CD4-positive, CD25-positive, alpha-beta regulatory T cell (primary cell): ENCODE measurements around the gene LDLR. TPM values are rescaled to one million over a fixed set of nuclear protein-coding genes. Genes with fewer than 3 reads are reported as not detected.

Experiments
- ATAC-seq, 2 donors: fragments of 150-1000 bp; cut with Tn5 transposase; one replicate each; pipeline ENCODE4 v1.10.0; 2021; ENCODE audit warnings: low read depth in 2 of 2, moderate number of reproducible peaks in 2 of 2, moderate library complexity in 1 of 2
- DNase-seq, 3 donors: peaks; one replicate each; pipeline versions ENCODE4 v3.0.0 to v3.0.0-alpha.2; 2012 to 2022; ENCODE audit warnings: mixed read lengths in 1 of 3
- H3K27ac ChIP-seq: one replicate; pipeline ENCODE4 v1.7.0; 2013; ENCODE audit warnings: mild to moderate bottlenecking, low read length; ENCODE audit not compliant: insufficient read depth, poor library complexity, severe bottlenecking
- H3K27me3 ChIP-seq: one replicate; pipeline ENCODE4 v1.7.0; 2013; ENCODE audit warnings: low read length; ENCODE audit not compliant: control insufficient read depth, insufficient read depth
- H3K36me3 ChIP-seq: one replicate; pipeline ENCODE4 v1.7.0; 2013; ENCODE audit warnings: mild to moderate bottlenecking, low read length, moderate library complexity; ENCODE audit not compliant: control insufficient read depth, insufficient read depth
- H3K4me1 ChIP-seq: 2 replicates; pipeline ENCODE4 v1.7.0; 2013; ENCODE audit warnings: mild to moderate bottlenecking, low read length; ENCODE audit not compliant: insufficient read depth, control insufficient read depth, poor library complexity, severe bottlenecking
- H3K4me3 ChIP-seq: one replicate; pipeline ENCODE4 v1.7.0; 2013; ENCODE audit warnings: low read depth, mild to moderate bottlenecking, low read length, moderate library complexity
- H3K9me3 ChIP-seq, 2 experiments: 1 replicate in 1 of 2; 2 replicates in 1 of 2; pipeline ENCODE4 v1.7.0; 2013; ENCODE audit warnings: low read length in 2 of 2, mild to moderate bottlenecking in 1 of 2, moderate library complexity in 1 of 2; ENCODE audit not compliant: control insufficient read depth in 2 of 2
- H3K27ac Mint-ChIP-seq, 3 donors: one replicate each; pipeline ENCODE4 v1.8.0; 2020 to 2022; ENCODE audit warnings: mild to moderate bottlenecking in 3 of 3, mixed read lengths in 3 of 3, moderate library complexity in 2 of 3
- H3K27me3 Mint-ChIP-seq: one replicate; pipeline ENCODE4 v1.8.0; 2022; ENCODE audit warnings: mild to moderate bottlenecking, mixed read lengths
- H3K36me3 Mint-ChIP-seq: one replicate; pipeline ENCODE4 v1.8.0; 2020; ENCODE audit warnings: mixed read lengths
- H3K4me1 Mint-ChIP-seq, 4 donors: one replicate each; pipeline ENCODE4 v1.8.0; 2020 to 2022; ENCODE audit warnings: mixed read lengths in 4 of 4, mild to moderate bottlenecking in 1 of 4
- H3K4me3 Mint-ChIP-seq, 4 donors: one replicate each; pipeline ENCODE4 v1.8.0; 2020 to 2022; ENCODE audit warnings: mild to moderate bottlenecking in 4 of 4, mixed read lengths in 4 of 4, moderate library complexity in 3 of 4
- H3K9me3 Mint-ChIP-seq, 7 donors: one replicate each; pipeline ENCODE4 v1.8.0; 2020 to 2022; ENCODE audit warnings: mixed read lengths in 7 of 7, mild to moderate bottlenecking in 3 of 7, moderate library complexity in 2 of 7
- polyA plus RNA-seq, 4 donors: library from polyadenylated mRNA; unstranded; fragments of 300-500 nt; fragmentation: Illumina TruSeq; gene quantifications; one replicate each; pipeline ENCODE4 v1.2.3, GENCODE V29; 2021
- total RNA-seq: library from RNA; stranded (reverse); gene quantifications from one replicate; pipeline ENCODE4 v1.2.3, GENCODE V29; 2022

Gene LDLR
- total and polyA plus RNA-seq, 5 donors from 2014 or later, result 5.1 to 108 (median 11.8) TPM

DNA sequence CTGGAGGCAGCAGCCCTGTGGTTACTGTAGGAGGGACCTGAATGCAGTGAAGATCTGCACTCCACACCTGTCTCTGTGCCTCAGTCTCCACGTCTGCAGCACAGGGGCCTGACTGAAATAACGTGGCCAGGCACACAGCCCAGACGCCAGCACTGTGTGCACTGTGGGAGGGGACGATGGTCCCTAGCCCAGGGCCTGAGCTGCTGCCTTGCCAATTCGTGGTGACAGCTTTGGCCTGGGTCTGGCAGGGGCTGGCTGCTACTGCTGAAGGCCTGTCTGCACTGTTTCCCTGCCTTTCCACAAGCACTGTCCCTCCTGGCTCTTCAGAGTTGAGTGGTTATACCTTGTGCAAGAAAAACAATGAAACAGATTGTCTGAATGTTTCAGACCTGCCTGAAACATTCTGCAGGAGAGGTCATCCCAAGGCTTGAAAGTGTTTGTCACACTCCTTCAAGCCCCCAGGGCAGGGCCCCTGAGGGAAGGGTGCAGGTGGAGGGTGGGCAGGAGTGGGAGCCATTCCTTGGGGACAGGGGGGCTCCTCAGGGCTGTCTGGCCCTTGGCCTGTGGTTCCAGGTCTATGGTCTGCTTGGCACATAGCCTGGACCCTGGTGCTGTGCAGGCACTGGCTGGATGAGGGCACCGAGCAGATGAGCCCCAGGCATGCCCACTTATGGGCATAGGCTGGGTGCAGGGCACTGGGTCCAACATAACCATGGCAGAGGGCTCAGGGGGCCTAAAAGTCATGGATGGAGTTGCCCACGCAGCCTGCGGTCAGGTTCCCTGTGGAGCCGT is 38.7 kb upstream of the LDLR start:
- H3K36me3 Mint-ChIP-seq, result peaks cover 3% of the 10 kb centered on the region
- H3K4me3 Mint-ChIP-seq, result peak overlapping the region in 1 of 4 donors; percentile 85
- no peak for DNase-seq
- peak overlapping the region; percentile 97 to 98 (median 97) for H3K27ac Mint-ChIP-seq
- Histone ChIP-seq H3K27me3 (no peaks in the 10 kb centered on the region), H3K4me1 (peaks cover 50% of the 10 kb centered on the region), H3K4me3 (no peak overlapping the region), H3K9me3 (no peaks in the 10 kb centered on the region), H3K27ac (peak overlapping the region; percentile 77), H3K36me3 (no peaks in the 10 kb centered on the region)
- no peaks in the 10 kb centered on the region for H3K9me3 Mint-ChIP-seq
- ATAC-seq, result no peak
- peaks cover 9 to 50% (median 32%) of the 10 kb centered on the region in 4 donors for H3K4me1 Mint-ChIP-seq
- no peaks in the 10 kb centered on the region for H3K27me3 Mint-ChIP-seq

DNA sequence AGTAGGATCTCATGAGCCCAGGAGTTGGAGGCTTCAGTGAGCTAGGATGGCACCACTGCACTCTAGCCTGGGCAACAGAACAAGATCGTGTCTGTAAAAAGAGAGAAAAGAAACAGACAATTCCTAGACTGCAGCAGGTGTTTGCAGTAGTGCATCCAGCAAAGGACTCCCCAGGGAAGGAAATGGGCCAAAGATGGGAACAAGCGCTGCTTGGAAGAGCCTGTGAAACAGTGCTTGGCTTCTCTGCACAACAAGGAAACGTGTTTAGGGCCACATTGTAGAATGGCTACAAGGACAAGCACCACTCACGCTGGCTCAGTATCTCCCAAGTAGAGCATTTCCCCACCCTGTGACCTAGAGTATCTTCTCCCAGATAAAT is 35.5 kb upstream of the LDLR start:
- Mint-ChIP-seq H3K9me3 (no peaks in the 10 kb centered on the region), H3K36me3 (peaks cover 4% of the 10 kb centered on the region), H3K4me3 (no peak overlapping the region), H3K27me3 (no peaks in the 10 kb centered on the region), H3K4me1 (peaks cover 13 to 37% (median 27%) of the 10 kb centered on the region in 4 donors), H3K27ac (peak overlapping the region in 1 of 3 donors; percentile 55)
- no peak for DNase-seq
- H3K27me3 ChIP-seq, result no peaks in the 10 kb centered on the region
- no peak for ATAC-seq
- H3K36me3 ChIP-seq, result peaks cover 9% of the 10 kb centered on the region
- H3K4me3 ChIP-seq, result no peak overlapping the region
- H3K9me3 ChIP-seq, result no peaks in the 10 kb centered on the region
- H3K4me1 ChIP-seq, result peaks cover 40% of the 10 kb centered on the region
- H3K27ac ChIP-seq, result no peak overlapping the region

DNA sequence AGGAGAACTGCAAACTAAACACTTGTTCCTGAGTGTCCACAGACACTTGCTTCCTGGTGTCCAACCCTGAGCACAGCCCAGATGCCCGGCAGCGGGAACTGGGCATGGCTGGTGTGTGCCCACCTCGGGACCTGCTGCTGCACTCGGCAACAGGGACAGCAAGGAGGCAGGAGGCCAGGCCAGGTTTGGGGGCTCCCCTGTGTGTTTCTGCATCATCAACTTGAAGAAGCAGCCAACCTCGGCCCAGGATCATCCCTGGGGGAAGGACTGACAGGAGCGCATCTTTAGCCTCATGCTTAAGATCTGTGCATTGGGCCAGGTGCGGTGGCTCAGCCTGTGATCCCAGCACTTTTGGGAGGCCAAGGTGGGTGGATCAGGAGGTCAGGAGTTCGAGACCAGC is 35.1 kb upstream of the LDLR start:
- Histone ChIP-seq H3K9me3 (no peaks in the 10 kb centered on the region), H3K4me3 (no peak overlapping the region), H3K27me3 (no peaks in the 10 kb centered on the region), H3K4me1 (peaks cover 36% of the 10 kb centered on the region), H3K36me3 (peaks cover 9% of the 10 kb centered on the region), H3K27ac (no peak overlapping the region)
- Mint-ChIP-seq H3K27me3 (no peaks in the 10 kb centered on the region), H3K9me3 (no peaks in the 10 kb centered on the region), H3K27ac (peak overlapping the region in 1 of 3 donors; percentile 35), H3K4me3 (no peak overlapping the region), H3K36me3 (peaks cover 4% of the 10 kb centered on the region), H3K4me1 (peaks cover 9 to 33% (median 23%) of the 10 kb centered on the region in 4 donors)
- ATAC-seq (no peak), DNase-seq (no peak)

DNA sequence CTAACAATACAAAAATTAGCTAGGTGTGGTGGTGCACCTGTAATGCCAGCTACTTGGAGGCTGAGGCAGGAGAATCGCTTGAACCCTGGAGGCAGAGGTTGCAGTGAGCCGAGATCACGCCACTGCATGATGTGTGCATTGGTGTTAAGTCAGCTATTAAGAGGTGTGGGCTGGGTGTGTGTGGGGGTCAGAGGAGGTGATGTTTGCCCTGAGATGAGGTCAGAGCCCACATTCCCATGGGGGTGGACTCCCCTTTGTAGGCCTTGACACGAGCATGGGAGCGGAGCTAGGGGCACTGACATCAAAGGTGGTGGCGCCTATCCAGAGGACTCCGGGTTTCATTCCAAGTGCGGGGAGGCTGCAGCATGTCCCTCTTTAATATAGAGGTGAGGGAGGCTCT is 34.6 kb upstream of the LDLR start:
- Histone ChIP-seq H3K27me3 (no peaks in the 10 kb centered on the region), H3K9me3 (no peaks in the 10 kb centered on the region), H3K4me3 (no peak overlapping the region), H3K4me1 (peaks cover 32% of the 10 kb centered on the region), H3K27ac (no peak overlapping the region), H3K36me3 (peaks cover 9% of the 10 kb centered on the region)
- Mint-ChIP-seq H3K9me3 (no peaks in the 10 kb centered on the region), H3K27me3 (no peaks in the 10 kb centered on the region), H3K4me1 (peaks cover 5 to 29% (median 19%) of the 10 kb centered on the region in 4 donors), H3K27ac (peak overlapping the region in 2 of 3 donors; percentile 35 to 76), H3K36me3 (peaks cover 4% of the 10 kb centered on the region), H3K4me3 (no peak overlapping the region)
- no peak for DNase-seq
- no peak for ATAC-seq

DNA sequence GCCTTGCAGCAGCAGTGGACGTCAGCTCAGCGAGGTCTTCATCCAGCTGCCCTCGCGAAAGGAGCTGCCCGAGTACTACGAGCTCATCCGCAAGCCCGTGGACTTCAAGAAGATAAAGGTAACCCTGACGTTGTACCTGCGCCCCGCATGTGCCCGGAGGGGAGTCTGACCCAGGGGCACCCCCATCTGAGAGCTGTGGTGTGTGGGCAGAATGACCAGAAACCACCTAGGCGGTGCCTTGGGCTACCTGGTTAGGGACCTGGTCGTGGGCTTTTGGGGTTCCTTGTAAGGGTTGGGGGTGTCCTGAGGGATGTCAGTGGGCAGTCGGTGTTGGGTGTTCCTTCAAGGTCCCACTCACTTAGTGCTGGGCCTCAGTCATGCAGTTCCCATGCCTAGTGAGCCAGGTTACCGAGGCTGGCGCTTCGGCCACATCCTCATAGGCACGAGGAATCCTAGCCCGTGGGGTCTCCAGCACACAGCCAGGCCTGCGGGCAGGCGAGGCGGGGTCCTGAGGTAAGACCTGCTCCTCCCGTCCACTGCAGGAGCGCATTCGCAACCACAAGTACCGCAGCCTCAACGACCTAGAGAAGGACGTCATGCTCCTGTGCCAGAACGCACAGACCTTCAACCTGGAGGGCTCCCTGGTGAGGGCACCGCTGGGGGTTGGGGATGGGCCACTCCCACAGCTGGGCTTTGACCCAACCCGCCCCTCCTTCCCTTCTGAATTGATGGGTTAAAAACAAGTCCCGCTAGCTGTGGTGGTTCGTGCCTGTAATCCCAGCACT is 30.8 kb upstream of the LDLR start:
- no peaks in the 10 kb centered on the region for H3K9me3 Mint-ChIP-seq
- H3K27me3 Mint-ChIP-seq, result no peaks in the 10 kb centered on the region
- H3K27ac ChIP-seq, result no peak overlapping the region
- ATAC-seq, result no peak
- no peaks in the 10 kb centered on the region for H3K9me3 ChIP-seq
- H3K36me3 ChIP-seq, result peaks cover 15% of the 10 kb centered on the region
- no peak overlapping the region for H3K27ac Mint-ChIP-seq
- H3K4me1 ChIP-seq, result no peaks in the 10 kb centered on the region
- peaks cover 0 to 12% (median 5%) of the 10 kb centered on the region in 4 donors for H3K4me1 Mint-ChIP-seq
- DNase-seq, result no peak
- H3K4me3 Mint-ChIP-seq, result peak overlapping the region in 1 of 4 donors; percentile 85
- no peak overlapping the region for H3K4me3 ChIP-seq
- H3K27me3 ChIP-seq, result no peaks in the 10 kb centered on the region
- H3K36me3 Mint-ChIP-seq, result peaks cover 10% of the 10 kb centered on the region

DNA sequence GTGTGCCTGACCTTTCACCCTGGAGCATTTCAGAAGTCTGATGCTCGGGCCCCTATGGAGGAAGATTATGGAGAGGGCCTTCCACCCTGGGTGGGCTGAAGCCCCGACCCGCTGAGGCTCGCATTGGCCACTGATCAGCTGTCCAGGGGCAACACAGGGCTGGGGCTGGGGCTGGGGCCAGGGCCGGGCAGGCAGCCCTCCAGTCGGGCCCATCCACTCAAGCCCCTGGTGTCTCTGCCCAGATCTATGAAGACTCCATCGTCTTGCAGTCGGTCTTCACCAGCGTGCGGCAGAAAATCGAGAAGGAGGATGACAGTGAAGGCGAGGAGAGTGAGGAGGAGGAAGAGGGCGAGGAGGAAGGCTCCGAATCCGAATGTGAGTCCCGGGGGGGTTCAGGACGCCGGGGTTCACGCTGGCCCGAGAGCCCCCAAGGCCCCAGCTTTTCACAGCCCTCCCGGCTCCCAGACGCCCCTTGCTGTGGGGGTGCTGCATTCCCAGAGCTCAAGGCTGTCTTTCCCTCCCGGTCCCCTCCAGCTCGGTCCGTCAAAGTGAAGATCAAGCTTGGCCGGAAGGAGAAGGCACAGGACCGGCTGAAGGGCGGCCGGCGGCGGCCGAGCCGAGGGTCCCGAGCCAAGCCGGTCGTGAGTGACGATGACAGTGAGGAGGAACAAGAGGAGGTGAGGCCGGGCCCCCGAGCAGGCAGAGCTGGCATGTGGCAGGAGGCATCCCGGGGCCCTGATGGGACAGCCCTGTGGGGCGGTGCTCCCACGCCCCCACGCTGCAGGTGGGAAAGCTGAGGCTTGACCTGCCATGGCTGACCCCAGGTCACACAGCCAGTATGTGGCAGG is 29.5 kb upstream of the LDLR start:
- no peak overlapping the region for H3K4me3 ChIP-seq
- ATAC-seq (no peak), DNase-seq (no peak)
- Mint-ChIP-seq H3K4me3 (no peak overlapping the region), H3K27ac (no peak overlapping the region), H3K36me3 (peaks cover 10% of the 10 kb centered on the region), H3K4me1 (peaks cover 0 to 12% (median 3%) of the 10 kb centered on the region in 4 donors), H3K9me3 (no peaks in the 10 kb centered on the region), H3K27me3 (no peaks in the 10 kb centered on the region)
- no peaks in the 10 kb centered on the region for H3K9me3 ChIP-seq
- H3K27ac ChIP-seq, result no peak overlapping the region
- H3K36me3 ChIP-seq, result peaks cover 15% of the 10 kb centered on the region
- no peaks in the 10 kb centered on the region for H3K27me3 ChIP-seq
- H3K4me1 ChIP-seq, result no peaks in the 10 kb centered on the region

DNA sequence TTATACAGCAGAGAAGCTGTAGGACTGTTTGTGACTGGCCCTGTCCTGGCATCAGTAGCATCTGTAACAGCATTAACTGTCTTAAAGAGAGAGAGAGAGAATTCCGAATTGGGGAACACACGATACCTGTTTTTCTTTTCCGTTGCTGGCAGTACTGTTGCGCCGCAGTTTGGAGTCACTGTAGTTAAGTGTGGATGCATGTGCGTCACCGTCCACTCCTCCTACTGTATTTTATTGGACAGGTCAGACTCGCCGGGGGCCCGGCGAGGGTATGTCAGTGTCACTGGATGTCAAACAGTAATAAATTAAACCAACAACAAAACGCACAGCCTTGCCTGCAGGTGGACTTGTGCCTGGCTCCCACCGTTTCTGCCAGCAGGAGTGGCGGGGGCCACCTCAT is 27.3 kb upstream of the LDLR start:
- no peak for DNase-seq
- Histone ChIP-seq H3K4me3 (no peak overlapping the region), H3K27me3 (no peaks in the 10 kb centered on the region), H3K4me1 (no peaks in the 10 kb centered on the region), H3K36me3 (peaks cover 10% of the 10 kb centered on the region), H3K9me3 (no peaks in the 10 kb centered on the region), H3K27ac (no peak overlapping the region)
- peaks cover 14% of the 10 kb centered on the region for H3K36me3 Mint-ChIP-seq
- H3K4me1 Mint-ChIP-seq, result peaks cover 0 to 6% (median 2%) of the 10 kb centered on the region in 4 donors
- H3K27me3 Mint-ChIP-seq, result no peaks in the 10 kb centered on the region
- no peaks in the 10 kb centered on the region for H3K9me3 Mint-ChIP-seq
- peak overlapping the region in 1 of 3 donors; percentile 9 for H3K27ac Mint-ChIP-seq
- no peak for ATAC-seq
- H3K4me3 Mint-ChIP-seq, result no peak overlapping the region
